LoVo (cell line): ENCODE data around the gene GIMAP8.
A peak's percentile ranks its signal among the peaks of the same experiment; 100 is the strongest.
"Not testable (repeated sequence)": the region's sequence is repeated elsewhere in the genome, so short reads cannot be mapped to it uniquely, and the experiment has no call there.

Experiments
- DNase-seq: peaks from one replicate; pipeline ENCODE4 v3.0.0-alpha.2; 2016; ENCODE audit warnings: low spot score

GIMAP8 gene

DNA sequence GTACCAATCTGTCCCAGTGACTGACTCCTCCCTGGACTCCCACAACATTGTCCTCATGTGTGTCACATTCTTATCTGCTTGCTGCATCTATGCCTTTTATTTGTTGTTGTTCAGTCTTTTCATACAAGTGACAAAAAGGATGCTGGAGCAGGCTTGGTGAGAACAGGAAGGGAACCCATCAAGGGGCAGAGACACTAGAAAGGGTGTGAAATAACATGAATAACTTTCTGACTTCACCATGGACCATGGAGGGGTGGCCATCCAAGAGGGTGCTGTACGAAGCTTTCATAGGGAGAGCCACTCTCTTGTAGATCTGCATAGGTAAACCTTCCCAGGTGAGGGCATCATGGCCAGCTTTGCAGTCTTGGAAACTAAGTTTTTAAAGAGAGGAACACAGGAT, 14.5 kb downstream of the GIMAP8 start:
- no peak for DNase-seq

DNA sequence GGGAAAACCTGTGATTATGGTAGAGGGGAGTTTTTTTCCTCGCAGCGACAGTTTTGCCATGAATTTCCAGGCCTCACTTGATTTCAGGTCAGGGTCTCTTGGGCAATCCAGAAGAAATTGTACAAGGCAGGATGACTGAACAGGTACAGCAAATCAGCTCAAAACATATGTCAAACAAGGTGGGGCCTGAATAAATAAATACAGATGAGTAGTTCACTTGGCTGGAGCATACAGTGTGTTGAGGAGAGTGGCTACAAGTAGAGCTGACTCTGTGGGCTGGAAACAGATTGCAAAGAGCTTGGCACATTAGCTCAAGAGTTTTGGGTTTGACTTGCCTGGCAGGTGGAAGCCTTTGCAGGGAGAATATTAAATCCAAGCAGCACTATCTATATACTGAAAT, 15.0 kb downstream of the GIMAP8 start:
- DNase-seq = no peak

DNA sequence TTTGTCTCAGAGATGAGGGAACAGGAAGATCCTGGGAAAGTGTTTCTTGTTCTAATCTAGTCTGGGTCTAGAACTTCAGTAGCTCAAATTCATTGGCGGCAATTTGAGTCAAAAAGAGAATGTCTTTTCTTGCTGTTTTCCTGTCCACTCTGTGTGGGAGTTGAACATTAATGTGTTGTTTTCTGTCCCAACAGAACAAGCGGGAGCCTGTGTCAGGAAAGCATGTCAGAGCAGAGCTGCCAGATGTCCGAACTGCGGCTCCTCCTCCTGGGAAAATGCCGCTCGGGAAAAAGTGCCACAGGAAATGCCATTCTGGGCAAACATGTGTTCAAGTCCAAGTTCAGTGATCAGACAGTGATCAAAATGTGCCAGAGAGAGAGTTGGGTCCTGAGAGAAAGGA, 16.0 kb downstream of the GIMAP8 start:
- no peak for DNase-seq

DNA sequence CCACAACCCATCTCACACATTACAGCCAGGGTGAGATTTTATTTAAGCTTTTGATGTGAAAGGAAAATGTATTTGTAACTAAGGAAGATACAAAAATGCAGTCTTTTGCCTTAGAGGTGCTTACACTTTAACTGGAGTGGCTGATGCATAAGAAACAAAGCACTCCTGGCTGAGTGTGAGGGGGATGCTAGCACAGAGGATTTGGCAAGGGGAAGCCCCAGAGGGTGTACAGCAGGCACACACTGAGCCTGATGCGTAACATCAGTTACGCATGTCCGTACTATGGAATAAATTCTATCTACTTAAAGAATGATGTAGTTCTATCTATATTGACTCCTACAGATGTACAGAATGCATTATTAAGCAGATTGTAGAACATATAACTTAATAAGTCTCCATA, 17.8 kb downstream of the GIMAP8 start:
- no peak for DNase-seq

DNA sequence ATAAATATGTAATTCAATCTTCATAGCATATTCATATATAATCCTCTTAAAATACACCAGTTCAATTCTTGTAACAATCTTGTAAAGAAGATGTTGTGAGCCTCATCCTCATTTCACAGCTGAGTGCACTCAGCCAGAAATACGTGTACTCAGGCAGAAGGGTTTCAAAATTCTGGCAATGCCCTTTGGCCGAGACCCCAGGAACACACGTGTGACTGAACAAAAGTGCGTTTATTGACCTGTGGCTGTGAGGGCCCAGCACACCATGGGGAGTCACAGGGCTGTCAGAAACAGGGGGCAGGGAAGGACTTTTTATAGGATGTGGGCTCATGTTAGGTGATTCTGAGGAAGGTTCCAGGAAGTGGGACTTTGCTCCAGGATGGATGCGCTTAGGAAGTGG, 21.5 kb downstream of the GIMAP8 start:
- DNase-seq = no peak

DNA sequence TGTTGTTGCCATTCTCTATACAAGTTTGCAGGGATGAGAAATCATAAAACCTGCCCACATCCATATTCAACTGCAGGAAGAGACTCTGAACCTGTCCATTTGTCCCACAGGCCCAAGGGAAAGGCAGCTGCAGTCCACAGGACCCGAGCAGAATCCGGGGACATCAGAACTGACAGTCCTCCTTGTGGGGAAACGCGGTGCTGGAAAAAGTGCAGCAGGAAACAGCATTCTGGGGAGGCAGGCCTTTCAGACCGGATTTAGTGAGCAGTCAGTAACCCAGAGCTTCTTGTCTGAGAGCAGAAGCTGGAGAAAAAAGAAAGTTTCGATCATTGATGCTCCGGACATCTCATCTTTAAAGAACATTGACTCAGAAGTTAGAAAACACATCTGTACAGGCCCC, 23.5 kb downstream of the GIMAP8 start:
- no peak for DNase-seq

DNA sequence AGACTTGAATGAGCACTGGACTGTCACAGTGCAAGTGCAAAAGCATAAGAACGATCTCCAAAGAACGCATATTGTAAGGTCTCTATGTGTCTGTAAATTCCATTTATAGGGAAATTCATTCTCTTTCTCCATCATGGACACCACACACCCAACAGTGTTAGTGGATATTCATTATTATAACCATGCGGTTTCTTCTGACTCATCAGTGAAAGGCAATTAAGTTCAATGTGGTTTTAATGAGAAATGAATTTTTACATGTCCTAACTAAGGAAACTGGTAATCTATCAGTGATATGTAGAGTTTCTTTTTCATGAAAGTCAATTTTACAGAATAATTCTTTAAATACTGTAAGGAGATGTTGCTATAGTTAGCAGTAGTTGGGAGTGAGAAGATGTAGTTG, 25.9 kb downstream of the GIMAP8 start:
- DNase-seq = no peak

DNA sequence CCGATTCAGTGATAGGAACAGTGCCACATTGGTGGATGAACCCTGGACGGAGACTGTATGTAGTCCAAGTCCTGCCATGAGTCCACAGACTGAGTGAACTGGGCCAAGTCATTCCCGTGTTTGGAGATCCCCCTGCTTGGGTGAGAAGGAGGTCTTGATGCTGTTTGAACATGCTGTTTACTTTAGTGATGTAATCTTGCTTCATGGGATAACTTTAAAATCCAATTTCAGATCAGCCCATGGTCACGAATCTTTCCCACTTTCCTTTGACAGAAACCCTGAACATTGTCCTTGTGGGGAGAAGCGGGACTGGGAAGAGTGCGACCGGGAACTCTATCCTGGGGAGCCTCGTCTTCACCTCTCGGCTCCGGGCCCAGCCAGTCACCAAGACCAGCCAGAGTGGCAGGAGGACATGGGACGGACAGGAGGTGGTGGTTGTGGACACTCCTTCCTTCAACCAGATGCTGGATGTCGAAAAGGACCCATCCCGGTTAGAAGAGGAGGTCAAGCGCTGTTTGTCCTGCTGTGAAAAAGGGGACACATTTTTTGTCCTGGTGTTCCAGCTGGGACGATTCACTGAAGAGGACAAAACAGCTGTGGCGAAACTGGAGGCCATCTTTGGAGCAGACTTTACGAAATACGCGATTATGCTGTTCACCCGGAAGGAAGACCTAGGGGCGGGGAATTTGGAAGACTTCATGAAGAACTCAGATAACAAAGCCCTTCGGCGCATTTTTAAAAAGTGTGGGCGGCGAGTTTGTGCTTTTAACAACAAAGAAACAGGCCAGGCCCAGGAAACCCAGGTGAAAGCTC, 26.6 kb downstream of the GIMAP8 start:
- DNase-seq = no peak

DNA sequence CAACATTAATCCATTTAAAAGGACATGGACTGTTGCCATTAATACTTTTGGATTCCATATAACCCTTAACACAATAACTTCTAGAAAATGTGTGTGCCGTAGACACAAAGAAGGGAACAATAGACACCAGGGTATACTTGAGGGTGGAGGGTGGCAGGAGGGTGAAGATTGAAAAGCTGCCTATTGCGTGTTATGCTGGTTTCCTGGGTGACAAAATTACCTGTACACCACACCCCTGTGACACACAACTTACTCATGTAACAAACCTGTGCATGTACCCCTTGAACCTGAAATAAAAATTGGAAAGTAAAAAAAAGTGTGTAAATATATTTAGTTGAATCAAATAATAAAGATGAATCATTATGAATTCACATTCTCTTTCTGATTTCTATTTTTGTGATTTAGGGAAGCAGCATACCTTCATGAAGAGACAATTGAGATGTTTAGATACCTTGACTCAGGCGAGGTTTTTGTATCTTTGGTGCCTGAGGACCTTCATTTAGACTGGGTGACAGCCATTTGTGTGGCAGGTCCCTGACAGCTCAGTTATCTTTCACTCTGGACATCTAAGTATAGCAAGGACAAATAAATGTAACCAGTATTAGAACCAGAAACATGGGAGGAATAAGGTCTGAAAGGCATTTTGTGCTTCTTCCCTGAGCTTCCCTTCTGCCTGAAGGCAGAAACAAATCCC, 28.7 kb downstream of the GIMAP8 start:
- peak; percentile 17 for DNase-seq

DNA sequence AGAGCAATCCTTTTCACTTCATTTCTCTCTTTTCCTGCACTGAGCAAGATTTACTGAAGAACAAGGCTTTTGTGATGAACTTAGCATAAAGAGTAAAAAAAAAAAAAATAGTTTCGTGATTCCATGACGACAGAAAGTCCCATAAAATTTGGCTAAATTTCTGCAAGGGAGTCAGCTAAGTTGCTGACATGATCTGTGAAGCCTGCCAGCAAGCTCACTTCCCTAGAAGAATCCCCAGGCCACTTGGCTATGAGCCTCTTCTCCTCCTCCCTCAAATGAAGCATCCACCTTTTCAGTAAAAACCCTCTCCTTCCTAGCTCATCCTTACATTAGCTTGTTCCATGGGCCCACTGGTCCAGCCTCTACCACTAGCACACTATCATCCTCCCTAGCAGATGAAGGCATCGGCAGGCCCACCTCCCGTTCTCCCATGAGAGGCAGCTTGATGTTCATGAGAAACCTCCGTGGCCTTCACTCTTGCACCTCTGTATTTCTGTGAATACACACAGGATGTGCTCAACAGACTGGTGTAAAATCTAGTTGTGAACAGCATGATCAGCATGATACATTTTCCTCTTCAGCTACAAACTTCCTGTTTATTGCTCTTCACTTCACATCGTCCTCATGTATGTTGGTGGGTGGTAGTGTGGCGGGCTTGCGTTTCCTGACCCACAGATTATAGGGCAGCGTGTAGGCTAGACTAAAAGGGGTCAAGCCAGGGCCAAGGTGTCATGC, 30.9 kb downstream of the GIMAP8 start:
- no peak for DNase-seq

DNA sequence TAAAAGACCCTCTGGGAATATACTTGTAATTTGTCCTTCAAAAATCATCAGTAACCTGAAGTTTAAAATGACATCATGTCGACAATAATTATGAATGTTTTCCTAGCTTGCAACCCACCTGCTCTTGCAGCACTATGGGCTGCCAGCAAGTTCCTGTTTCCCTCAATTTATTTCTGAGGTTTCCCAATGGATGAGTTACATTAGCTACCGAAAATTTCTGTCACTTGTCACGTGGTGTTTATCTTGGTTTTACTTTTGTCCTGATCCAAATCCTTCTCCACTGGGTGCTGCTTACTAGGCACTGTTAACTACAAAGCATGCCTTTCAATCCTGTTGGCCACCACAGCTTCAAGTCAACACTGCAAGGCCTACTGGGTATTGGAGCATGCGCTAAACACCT, 31.5 kb downstream of the GIMAP8 start:
- no peak for DNase-seq

DNA sequence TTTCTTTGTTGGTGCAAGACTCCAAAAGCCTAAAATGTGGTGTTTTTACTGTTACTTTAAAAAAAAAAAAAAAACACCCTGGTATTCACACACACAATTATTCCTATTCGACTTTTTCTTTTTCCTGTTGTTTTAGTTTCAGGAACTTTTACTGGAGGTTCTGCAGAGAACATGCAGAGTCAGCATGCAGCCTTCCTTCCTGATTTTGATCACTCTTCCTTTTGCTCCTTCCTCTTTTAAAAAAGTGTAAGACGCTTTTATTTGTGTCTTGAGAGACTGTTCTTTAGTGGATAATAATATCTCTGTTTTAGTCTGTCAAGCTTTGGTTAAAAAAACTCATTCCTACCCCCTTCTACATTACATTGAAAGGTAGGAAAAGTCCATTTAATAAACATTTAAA, 33.1 kb downstream of the GIMAP8 start:
- DNase-seq = not testable (repeated sequence)

DNA sequence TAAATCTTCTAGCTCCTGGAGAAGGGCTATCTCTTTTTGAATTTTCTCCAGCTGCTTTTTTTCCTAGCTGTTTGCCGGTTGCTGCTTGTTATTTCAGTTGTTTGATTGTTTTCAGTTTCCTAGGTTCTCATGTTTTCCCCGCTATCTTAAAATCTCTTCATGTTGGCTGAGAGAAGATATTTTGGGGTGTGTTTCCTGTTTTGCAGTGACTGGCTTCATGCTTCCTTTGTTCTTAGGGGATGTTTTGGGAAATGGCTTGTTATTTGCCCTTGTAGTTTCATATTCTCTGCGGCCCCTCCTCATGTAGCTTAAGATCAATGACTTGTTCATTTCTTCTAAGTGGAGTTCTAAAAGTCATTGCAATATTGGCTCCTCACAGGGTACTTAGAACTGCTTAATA, 33.6 kb downstream of the GIMAP8 start:
- not testable (repeated sequence) for DNase-seq

DNA sequence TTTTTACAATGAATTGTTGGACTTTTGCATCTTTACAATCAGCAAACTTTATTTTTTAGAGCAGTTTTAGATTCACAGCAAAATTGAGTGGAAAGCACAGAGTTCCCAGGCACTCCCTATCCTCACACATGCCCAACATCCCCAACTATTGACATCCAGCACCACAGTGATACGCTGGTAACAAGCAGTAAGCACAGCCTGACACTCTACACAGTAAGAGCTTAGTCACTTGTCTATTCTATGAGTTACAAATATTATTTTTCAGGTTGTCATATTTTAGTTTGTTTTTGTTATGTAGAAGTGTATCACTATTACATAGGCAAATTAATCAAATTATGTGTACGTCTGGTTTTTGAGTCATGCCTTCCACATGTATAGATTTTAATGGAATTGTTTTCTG, 37.2 kb downstream of the GIMAP8 start:
- no peak for DNase-seq

DNA sequence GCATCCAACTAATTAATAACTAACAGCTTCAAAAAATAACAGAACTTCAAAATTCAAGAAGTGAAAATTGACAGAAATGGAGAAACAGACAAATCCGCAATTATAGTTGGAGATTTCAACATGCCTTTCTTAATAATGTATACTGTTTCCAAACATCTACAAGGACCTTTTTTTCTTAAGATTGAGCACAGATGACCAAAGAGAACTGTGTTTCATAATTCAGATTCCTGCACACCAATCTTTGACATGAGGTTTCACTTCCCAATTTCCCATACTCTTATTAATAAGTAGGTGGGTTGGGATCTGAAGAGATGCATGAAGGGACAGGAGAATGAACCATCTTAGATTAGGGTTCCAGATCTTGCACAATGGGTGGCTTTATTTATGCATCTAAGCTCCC, 39.4 kb downstream of the GIMAP8 start:
- no peak for DNase-seq

DNA sequence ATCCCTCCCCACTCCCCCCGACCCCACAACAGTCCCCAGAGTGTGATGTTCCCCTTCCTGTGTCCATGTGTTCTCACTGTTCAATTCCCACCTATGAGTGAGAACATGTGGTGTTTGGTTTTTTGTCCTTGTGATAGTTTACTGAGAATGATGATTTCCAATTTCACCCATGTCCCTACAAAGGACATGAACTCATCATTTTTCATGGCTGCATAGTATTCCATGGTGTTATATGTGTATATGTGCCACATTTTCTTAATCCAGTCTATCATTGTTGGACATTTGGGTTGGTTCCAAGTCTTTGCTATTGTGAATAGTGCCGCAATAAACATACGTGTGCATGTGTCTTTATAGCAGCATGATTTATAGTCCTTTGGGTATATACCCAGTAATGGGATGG, 43.0 kb downstream of the GIMAP8 start:
- not testable (repeated sequence) for DNase-seq

DNA sequence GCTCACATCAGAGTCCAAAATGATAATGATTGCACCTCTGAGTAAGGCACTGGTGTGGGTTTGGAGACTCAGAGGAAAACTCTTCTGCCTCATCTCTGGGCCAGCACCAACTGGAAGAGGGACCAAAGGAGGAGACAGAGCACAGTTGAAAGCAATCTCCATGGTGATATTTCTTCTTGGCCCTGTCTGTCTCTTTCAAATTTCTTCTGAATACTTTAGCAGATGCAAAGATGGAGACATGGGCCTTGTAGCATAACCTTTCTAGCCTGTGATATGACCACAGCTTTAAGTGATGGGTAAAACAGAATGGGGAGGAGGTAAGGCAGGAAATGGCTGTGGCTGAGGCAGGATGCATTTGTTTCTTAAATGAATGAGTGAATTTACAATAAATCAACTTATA, 52.1 kb downstream of the GIMAP8 start:
- DNase-seq = no peak

DNA sequence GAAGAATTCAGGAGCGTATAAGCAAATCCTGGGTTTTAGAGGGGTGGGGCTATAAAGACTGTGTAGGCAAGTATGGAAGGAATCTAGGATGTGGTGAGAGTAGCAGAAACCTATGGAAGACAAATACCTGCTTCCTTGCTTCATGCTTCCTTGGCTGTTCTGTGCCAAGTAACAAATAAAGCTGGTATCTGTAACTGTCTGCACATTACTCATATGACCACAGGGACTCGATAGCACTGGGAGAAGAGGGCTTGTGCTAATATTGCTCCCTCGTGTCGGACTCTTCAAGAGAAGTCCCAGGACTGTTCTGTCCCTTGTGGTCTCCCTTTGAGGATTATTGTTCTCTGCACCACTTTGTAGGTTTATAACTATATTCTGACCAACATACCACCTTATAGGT, 52.7 kb downstream of the GIMAP8 start:
- DNase-seq = no peak

DNA sequence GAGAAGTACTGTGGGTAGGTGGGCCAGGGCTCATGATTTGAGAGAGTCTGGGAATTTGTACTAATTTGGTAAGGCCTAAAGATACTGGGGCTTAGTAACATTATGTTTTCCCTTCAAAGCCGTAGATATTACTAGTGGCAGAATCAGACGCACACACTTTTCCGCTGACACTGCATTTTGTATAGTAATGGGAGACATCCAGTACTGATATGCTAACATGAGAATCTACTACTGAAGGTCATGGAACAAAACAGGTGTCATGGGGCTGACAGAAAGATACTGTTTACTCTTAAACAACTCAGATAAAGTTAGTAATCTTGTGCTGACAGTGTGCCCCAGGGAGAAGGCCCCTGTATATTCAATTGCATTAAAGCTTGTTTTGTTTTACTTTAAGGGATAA, 53.2 kb downstream of the GIMAP8 start:
- no peak for DNase-seq

DNA sequence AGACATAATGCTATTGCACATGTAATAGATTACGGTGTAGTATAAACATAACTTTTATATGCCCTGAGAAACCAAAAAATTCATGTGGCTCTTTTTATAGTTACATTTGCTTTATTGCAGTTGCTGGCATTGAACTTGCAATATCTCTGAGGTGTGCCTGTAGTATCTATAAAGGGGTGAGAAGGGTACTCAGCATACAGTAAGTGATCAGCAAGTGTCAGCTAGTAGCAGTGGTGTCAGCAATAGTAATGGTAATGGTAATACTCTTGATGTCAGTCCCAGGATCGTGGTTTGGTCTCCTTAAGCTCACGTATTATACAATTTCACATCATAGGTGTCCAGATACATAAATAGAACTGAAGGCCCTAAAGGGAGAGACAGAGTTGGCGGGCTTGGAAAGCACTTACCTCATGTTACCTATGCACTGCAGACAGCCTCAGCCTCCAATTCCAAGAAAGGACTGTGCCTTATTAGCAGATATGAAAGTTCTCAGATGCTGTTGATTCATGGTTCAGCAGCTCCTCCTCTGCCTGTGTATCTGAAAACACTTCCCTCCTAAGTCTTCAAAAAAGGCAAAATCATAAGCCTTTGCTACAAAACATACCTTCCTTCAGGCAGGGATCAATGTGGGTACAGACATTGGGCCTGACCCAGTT, 57.6 kb downstream of the GIMAP8 start:
- DNase-seq = no peak

DNA sequence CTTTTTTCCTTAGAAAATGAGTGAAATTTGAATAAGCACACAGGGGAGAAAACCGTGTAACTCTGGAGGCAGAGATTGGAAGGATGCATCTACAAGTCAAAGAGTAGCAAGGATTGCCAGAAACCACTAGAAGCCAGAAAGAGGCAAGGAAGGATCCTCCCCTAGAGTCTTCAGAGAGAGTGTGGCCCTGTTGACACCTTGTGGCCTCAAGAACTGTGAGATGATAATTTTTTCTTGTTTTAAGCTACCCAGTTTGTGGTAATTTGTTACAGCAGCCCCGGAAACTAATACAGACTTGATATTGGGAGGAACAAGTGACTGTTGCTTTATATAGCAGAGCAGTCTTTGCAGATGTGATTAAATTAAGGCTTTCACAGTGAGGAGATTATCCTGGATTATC, 60.6 kb downstream of the GIMAP8 start:
- DNase-seq = no peak

DNA sequence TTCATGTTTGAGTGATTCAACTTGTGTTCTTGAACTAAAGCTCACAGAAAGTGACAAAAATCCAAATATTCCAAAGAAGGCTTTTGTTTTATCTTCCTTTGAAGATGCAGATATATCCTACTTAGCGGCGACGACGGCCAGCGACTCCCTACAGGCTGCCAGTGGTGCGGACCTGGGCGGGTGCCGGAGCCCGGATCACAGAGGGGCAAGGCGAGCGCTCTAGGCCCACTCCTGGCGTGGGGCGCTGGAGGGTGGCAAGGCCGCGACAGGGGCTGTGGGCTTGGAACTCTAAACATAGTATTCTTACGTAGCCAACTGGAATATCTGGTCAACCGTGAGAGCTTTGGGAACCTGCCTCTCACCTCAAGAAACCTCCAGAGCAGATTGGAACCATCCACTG, 63.3 kb downstream of the GIMAP8 start:
- no peak for DNase-seq
